ENCODE results near the gene CCDC27. TPM values are rescaled to one million over a fixed set of nuclear protein-coding genes. Genes with fewer than 3 reads are reported as not detected.

The CCDC27 gene
- not detected in 2 replicates for total RNA-seq

DNA sequence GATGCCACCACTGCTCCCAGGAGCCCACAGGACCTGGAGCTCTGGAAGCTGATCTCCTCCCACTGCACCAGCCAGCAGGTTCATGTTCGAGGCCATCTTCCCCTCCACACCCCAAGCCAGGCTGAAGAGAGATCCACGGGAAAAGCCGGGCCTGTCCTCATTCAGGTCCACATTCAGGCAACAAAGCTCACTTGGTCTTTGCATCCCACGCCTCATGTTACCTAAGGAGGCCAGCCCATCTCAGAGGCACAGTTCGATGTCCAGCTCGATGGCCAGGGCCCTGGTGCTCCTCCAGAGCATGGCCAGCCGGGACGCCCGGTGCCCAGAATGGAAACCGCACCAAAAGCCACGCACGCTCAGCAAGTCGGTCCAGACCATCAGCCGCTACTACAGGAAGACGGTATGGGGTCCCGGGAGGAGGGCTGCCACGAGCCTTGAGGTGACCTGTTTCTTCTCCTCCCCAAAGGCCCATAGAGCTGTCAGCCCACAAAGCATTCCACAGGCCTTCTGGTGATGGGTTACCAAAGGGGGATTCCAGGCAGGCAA, at the start of gene CCDC27:
CCDC27 (plus strand) TSS at position 51 of the 546 bp plus-strand sequence; CDS start at position 83, 32 bp downstream.
- no peak for DNase-seq (ENCODE audit: low read depth in 2 of 2)

DNA sequence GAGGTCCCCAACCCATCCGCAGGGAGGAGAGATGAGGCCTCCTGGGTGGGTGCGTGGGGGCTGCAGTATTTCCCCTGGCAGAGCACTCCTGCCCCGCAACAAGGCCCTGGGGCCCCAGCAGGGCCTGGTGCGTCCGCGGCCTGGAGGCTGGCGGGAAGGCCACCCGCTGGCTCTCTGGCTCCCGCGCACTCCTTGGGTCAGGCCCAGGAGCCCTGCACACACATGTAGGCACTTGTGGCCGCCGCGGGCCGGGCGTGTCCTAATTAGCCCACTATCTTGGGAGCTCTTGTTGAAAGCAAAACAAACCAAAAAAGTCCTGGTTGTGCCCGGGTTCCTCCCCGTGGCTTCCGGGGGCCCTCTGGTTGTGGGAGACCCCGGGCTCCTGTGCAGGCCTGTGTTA, 49.7 kb upstream of the CCDC27 start:
- no peak for DNase-seq (ENCODE audit: low read depth in 2 of 2)

DNA sequence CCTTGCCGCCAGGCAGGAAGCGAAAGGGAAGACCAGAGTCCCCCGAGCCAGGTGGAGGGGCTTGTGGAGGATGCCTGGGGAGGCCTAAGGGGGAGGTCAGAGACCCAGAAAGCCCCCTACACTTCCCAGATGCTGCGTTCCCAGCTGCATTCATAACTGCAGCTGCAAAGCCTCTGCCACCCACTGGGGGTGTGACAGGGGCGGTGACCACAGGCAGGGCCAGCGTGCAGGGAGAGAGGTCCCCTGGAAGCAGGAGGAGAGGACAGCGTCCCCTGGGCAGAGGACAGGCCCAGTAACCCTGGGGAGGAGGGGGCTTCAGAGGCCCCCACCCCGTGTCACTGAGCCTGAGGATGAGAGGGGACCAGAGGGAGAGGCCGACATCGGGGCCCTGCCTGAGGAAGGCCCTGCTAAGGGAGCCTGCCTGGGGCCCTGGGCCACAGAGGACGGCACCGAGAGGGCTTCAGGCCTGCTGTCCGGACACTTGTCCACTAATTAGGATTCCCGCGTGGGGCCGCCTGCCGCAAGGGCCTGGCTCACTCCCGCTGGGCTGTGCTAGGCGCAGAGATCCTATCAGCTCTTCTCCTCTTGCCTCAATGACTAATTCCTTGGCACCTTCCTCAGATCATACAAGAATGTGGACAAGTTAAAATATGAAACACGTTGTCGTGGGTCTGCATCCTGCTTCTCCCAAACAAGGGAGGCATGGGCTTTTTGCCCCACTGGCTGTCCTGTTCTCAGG, 49.1 kb upstream of the CCDC27 start:
- DNase-seq (ENCODE audit: low read depth in 2 of 2) = no peak

DNA sequence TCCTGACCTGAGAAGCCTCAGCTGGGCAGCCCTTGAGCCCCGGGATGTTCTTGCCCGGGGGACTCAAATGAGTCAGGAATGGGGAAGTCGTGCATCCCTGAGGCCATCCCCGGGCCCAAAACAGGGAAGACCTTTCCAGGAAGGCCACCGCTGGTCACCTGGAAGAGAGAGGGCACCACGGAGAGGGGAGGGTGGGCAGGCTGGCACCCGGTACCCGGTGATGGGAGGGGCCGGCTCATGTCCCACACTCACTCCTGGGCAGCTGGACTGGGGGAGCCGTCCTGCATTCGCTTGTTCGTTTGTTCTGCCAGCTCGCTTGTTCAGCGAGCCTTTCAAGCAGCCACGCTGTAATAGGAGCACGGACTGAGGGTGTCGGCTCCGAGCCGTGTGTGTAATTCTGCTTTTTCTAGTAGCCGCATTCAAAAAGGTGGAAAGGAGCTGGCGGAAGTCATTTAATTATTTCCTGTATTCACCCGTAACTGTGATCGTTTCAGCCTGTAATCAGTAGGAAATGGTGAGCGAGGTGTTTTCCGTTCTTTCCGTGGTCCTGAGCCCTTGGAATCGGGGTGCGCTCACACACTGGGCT, 48.4 kb upstream of the CCDC27 start:
- no peak for DNase-seq (ENCODE audit: low read depth in 2 of 2)

DNA sequence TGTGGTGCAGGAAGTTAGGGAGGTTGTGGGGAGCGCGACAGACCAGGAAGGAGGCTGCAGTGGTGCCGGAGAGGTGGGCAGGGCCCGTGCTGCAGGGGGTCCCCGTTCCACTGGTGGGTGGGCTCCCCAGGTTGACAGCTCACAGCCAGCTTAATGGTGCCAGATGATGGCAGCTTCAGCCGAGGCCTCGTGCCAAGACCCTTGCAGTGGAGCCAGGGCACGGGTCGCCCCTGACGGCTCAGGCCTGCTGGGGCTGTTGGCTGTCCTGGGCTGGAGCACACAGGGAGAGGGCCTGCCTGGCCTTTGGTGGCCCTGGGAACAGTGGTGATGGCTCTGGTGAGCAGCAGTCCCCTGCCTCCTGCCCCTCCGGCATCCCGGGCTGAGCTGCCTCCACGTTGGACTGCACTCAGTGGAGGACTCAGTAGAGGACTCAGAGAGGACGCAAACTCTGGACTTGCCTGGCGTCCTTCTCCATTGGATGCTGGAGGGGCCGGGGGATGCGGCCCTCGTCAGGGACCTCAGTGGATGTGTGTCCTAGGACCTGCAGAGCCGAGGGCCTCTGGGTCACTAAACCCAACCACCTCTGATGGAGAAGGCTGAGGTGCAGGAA, 46.8 kb upstream of the CCDC27 start:
- no peak for DNase-seq (ENCODE audit: low read depth in 2 of 2)

DNA sequence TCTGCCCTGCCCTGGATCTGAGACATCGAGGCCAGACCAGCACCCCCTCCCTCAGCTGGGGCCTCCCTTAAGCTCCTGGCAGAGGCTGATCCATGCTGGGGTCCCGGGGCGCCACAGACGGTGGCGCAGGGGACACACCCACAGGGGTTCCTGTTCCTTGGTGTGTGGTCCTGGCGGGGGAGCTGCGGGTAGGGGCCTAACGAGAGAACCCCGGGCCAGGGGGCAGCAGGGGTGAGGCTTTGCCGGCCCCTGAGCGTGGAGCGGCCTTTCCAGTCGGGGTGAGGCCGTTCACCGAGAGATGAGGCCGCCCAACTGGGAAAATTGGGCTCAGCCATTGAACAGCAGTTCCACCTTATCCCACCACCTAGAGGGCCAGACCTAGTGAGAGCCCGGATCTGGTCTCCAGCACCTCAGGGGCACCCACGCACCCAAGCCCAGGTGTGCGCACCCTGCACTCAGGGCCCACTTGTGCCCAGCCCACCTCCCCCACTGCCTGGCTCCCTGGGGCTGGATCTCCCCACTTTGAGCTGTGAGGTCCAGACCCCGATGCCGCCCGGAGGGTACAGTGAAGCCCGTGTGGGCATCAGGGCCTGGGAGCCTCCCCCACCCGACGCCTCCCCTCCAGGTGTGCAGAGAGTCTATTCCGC, 45.5 kb upstream of the CCDC27 start:
- no peak for DNase-seq (ENCODE audit: low read depth in 2 of 2)

DNA sequence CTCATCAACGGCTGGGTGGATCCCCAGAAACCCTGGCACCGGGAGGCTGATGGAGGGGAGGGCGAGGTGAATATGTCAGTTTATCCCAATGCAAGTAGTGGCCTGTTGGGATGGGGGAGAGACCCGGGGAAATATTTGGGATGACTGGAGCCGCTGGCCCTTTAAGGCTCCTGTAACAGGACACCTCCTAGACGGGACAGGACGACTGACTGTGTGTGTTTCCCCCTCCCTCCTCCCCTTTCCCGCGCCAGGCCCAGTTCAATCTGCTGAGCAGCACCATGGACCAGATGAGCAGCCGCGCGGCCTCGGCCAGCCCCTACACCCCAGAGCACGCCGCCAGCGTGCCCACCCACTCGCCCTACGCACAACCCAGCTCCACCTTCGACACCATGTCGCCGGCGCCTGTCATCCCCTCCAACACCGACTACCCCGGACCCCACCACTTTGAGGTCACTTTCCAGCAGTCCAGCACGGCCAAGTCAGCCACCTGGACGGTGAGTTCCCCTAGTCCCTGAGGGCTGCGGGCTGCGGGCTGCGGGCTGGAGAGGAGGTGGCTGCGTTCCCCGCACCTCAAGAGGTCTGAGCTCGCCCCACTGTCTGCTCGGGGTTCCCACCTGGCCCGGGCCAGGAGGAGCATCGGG, 44.8 kb upstream of the CCDC27 start:
- no peak for DNase-seq (ENCODE audit: low read depth in 2 of 2)

DNA sequence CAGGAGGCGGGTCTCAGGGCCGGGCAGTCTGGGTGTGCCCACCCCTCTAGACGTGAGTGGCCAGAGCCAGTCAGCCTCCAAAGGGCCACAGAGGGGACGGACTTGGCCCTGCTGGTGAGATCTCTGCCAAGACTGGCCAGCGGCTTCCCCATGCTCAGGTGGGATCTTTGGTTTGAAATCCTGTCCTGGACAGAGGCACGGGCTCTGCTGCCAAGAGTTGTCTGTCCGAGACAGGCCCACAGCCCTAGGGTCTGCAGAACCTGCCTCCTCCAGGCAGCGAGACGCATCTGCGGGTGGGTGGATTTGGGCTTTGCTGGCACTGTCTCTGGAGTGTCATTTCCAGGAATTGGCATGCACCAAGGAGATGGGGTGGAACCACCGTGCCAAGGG, 44.3 kb upstream of the CCDC27 start:
- no peak for DNase-seq (ENCODE audit: low read depth in 2 of 2)

DNA sequence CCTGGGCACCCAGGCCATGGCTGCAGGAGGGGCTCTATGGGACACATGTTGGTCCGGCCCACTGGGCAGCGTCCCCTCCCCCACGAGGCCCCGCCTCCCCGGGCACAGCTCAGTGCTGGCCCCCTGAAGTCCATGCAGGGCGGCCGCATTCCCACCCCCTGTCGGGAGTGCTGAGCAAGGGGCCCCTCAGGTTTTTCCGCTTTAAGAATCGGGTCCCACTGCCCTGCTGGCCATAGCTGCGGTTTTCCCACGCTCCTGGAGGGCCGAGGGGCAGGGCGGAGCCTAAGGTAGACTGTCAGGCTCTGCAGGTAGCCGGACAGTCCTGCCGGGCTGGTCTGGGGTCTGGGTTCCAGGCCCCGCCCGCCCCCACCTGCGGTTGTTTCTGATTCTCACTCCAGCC, 43.5 kb upstream of the CCDC27 start:
- no peak for DNase-seq (ENCODE audit: low read depth in 2 of 2)

DNA sequence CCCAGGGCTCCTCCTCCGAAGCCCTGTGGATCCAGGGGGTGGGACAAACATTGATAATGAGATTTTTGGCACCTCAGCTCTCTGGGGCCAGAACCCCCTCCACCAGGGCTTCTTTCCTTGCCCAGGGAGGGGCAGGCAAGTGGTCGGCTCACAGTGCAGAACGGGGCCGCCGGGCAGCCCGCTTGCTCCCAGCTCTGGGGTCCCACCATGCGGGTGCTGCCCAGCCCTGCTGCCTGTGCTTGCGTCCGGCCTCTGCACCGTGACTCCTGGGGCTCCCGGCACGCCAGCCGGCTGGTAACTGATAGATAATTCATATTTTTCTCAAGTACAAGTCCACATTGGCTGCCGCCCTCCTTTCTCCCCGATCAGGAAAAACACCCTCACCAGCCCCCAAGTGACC, 42.0 kb upstream of the CCDC27 start:
- DNase-seq (ENCODE audit: low read depth in 2 of 2) = no peak

DNA sequence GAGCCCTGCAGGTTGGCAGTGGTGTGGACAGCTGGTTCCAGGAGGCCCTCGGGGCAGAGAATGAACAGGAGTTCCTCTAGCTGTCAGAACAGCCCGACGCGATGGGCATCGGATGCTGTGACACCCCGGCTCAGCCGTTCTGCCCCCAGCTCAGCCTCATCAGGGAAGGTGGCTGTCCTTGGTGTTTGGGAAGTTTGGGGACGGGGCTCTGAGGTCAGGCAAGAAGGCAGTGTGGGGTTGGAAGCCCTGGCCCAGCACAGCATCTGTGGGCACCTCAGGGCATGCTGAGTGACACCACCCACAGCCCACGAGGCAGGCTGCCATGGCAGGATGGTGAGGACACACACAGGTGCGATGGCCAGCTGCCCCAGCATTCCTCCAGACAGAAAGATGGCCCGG, 40.9 kb upstream of the CCDC27 start:
- DNase-seq (ENCODE audit: low read depth in 2 of 2) = no peak

DNA sequence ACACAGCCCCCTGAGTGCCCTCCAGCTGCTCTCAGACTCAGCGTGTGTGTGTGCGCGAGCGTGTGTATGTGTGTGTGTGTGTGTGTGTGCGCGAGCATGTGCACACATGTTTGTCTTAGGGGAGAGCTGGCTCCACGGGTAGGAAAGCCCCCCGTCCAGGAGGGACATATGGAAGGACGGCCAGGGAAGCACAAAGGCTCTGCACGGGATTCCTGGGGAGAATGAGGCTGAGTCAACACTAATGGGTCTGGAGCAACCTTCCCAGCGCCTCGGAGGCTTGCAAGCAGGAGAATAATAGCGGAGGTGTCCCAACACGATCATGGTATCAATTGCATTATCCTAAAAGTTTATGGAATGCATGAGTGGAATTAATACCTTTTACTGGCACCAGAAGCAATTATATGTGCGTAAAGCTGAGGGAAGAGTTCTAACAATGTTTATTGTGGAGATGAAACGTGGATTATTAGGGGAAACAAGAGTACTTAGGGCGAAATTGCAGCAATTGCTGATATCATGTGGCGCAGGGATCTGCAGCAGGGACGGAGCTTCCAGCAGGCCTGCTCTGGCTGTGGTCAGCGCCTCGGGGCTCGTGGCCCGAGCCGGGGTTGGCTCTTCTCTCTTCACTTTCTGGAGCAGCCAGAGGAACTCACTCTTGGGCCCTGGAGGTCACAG, 40.3 kb upstream of the CCDC27 start:
- DNase-seq (ENCODE audit: low read depth in 2 of 2) = no peak

DNA sequence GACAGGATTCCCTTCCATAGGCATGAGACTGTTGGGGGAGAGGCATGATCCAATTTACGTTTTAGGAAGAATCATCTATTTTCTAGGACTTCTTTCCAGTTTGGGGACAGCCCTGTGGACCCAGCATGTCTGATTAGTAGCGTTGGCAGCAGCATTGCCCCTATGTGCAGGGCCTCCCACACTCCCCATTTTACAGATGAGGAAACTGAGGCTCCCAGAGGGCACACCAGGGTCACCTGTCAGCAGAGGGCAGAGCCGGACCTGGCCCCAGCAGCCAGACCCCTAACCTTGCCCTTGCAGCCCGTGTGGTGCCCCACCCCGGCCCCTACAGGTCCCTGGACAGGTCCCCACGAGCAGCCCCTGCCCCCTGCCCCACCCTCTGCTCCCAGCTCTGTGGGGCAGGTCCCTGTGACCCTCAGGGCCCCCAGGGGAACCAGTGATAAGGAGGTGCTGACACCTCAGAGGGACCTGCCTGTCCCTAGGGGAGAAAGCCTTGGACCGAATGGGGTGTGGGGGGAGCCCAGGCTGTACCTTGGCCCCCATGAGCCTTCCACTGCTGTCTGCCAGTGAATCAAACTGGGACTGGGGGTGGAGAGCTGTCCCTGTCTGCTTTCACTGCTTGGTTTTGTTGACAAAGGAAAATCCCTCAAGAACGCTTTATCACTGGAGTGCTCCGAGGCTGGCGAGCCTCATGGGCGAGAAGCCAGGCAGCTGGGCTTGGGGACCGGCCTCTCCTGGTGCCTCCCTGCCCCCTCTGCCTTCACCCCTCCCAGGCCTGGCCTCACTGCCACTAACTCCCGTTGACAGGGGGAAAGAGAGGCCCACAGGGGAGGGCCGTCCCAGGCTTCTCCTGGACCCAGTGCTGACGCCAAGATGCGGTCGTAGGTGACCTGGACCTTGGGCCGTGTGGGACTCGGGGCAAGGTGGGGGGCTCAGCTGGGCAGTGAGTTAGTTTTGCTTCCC, 39.4 kb upstream of the CCDC27 start:
- no peak for DNase-seq (ENCODE audit: low read depth in 2 of 2)

DNA sequence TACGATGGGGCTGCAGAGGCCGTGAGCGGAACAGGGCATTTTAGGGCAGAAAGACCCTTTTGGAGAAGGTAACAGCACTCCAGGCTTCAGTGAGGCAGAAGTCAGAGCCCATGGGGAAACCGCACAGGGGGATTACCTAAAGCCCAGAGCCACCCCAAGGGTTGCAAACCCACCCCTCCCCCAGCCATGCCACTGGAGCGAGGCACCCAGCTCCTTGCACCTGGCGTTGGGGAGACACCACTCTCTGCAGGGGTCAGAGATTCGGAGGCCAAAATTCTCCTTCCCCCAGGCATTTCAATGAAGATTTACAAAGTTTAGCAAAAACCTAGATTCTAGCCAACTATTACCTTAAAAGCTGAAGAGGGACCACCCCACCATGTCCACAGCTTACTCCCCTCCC, 38.4 kb upstream of the CCDC27 start:
- DNase-seq (ENCODE audit: low read depth in 2 of 2) = no peak

DNA sequence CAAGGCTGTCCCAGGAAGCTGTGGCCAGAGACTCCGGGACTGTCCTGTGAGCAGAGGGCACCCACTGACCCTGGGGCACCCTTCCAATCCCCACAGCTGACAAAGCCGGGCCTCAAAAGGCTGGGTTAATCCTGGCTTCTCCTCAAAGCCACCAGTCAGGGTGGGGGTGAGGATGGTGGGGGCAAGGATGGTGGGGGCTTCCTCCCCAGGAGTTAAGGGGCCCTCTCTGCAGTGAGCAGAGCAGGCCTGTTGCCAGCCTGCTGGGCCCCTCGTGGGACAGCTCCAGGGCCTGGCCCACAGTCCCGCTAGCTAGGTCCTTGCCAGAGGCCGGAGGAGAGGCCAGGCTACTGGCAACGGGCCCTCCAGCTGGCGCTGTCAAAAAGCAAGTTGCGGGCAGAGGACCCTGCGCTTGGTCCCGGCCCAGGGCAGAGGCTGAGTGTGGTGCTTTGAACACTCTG, 37.9 kb upstream of the CCDC27 start:
- DNase-seq (ENCODE audit: low read depth in 2 of 2) = no peak

DNA sequence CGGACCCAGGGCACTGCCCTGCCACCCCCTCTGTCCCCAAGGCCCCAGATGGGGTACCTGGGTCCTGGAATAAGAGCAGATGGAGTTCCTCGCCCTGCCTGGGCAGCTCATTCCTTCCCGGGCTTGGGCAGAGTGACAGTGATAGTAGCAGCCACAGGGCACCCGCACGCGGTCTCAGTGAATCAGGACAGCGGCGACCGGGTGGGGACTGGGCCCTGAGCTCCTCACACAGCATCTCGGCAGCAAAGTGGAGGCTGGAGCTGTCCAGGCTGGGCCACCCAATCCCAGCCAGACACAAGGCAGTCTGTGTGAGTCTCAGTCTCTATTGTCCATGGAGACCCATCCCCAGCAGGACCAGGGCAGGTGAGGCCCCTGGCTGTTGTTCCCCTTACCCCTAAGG, 37.4 kb upstream of the CCDC27 start:
- no peak for DNase-seq (ENCODE audit: low read depth in 2 of 2)

DNA sequence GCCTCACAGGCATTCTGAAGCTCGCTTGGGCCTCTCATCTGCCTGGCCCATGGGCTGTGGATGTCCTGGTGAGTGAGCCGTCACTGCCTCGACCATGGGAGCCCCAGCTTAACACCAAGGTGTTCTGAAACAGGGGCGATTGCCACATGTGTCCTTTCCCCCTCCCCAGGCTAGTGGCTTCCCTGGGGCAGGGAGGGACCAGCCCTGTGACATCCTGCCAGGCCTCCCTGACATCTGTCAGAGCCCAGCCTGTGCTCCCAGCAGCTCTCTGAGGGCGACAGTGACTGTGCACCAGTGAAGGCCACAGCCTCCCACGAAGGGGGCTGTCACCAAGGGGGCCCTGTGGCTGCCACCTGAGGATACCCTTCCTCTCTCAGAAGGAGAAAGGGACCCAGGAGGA, 35.9 kb upstream of the CCDC27 start:
- no peak for DNase-seq (ENCODE audit: low read depth in 2 of 2)

DNA sequence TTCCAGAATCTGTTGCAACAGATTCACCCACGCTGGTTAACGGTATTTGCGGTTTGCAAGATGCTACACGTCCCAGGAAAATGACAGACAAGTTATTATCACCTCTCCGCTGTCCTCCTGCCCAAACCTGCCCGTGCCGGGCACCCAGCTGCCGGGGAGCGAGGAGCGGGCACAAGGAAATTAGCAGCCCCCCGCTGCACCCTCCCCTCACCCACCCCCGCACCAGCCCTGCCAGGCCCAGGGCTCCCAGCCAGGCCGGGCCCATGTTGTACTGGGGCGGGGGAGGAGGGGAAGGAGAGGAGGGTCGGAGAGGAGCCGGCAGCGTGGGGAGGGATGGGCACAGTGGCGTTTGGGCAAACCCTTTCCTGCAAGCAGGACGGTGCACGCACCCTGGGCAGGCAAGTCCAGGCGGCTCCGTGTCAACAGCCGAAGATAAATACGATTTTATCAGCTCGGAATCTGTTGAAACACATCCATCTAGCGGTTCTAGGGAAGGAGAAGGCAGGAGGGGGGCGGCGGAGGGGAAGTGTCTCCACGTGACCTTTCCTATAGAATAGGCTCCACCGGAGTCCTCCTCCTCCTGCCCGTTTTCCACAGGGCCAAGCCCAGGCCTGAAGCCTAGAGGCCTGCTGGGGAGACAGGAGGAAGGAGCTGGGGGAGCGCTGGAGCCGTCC, 35.1 kb upstream of the CCDC27 start:
- no peak for DNase-seq (ENCODE audit: low read depth in 2 of 2)

Data from dermis microvascular lymphatic vessel endothelial cell (primary cell).